Activated CD8-positive, alpha-beta memory T cell treated with anti-CD3 and anti-CD28 coated beads for 36 hours (primary cell): Measurements from ENCODE around the gene RNF14. TPM values are rescaled to one million over a fixed set of nuclear protein-coding genes. Genes with fewer than 3 reads are reported as not detected.
"Not testable (repeated sequence)": the region's sequence is repeated elsewhere in the genome, so short reads cannot be mapped to it uniquely, and the experiment has no call there.

Experiments used
- CTCF ChIA-PET: fragments of 350-600 bp; sonication (Branson Sonifier 250); formaldehyde crosslinking; loops from one replicate; lab custom pipeline; 2021; ENCODE audit warnings: antibody characterized with exemption; lab: Charles Lee
- POLR2A ChIA-PET: fragments of 350-600 bp; sonication (Branson Sonifier 250); formaldehyde crosslinking; loops from one replicate; lab custom pipeline; 2021; ENCODE audit warnings: antibody characterized with exemption; lab: Charles Lee
- total RNA-seq, 2 experiments: library from RNA; stranded (reverse); gene quantifications; one replicate each; pipeline ENCODE4 v1.2.3, GENCODE V29; 2021

The RNF14 gene
- total RNA-seq, 2 experiments from 2014 or later, result 45.9 to 47.8 TPM

GRCh38 chr5:142017832-142018427 lies 49.0 kb downstream of the RNF14 start:
- ChIA-PET POLR2A (interaction anchor here (0.6 to 0.7 kb wide), 3 partner anchors 49 to 92 kb away, joined by 3 to 8 read pairs (median 4); partner anchors contain the start of gene RNF14), CTCF (interaction anchor here (1.5 kb wide), 1 partner anchor 78 kb away, joined by 5 read pairs; no protein-coding TSS in a partner anchor)

- POLR2A ChIA-PET, result interaction anchor here (0.6 kb wide), 1 partner anchor 14 kb away, joined by 3 read pairs; no protein-coding TSS in a partner anchor
- CTCF ChIA-PET, result no interaction called here
Measured at GRCh38 chr5:142020122-142020659, 51.3 kb downstream of the RNF14 start.

GRCh38 chr5:142023836-142024235 lies 54.9 kb downstream of the RNF14 start:
- POLR2A ChIA-PET, result no interaction called here
- CTCF ChIA-PET, result interaction anchor here (1.4 kb wide), 2 partner anchors 9 to 12 kb away, joined by 3 to 4 read pairs; no protein-coding TSS in a partner anchor

GRCh38 chr5:142024771-142025304 lies 55.9 kb downstream of the RNF14 start:
- CTCF ChIA-PET, result interaction anchor here (1.4 kb wide), 2 partner anchors 10 to 13 kb away, joined by 3 to 4 read pairs; no protein-coding TSS in a partner anchor
- POLR2A ChIA-PET, result interaction anchor here (0.7 to 1.0 kb wide), 2 partner anchors 8 to 56 kb away, joined by 4 read pairs; partner anchors contain the start of gene RNF14

GRCh38 chr5:142025637-142026036 lies 56.7 kb downstream of the RNF14 start:
- CTCF ChIA-PET, result no interaction called here
- POLR2A ChIA-PET, result interaction anchor here (1.0 kb wide), 1 partner anchor 9 kb away, joined by 4 read pairs; no protein-coding TSS in a partner anchor

- ChIA-PET POLR2A (interaction anchor here (0.6 kb wide), 1 partner anchor 18 kb away, joined by 5 read pairs; no protein-coding TSS in a partner anchor), CTCF (interaction anchor here (1.0 kb wide), 1 partner anchor 58 kb away, joined by 3 read pairs; no protein-coding TSS in a partner anchor)
Measured at GRCh38 chr5:142032150-142032549, 63.2 kb downstream of the RNF14 start.

- POLR2A ChIA-PET, result no interaction called here
- CTCF ChIA-PET, result interaction anchor here (1.0 kb wide), 1 partner anchor 57 kb away, joined by 3 read pairs; no protein-coding TSS in a partner anchor
Measured at GRCh38 chr5:142032747-142033631, 64.1 kb downstream of the RNF14 start.

- POLR2A ChIA-PET, result interaction anchor here (0.7 kb wide), 1 partner anchor 13 kb away, joined by 3 read pairs; no protein-coding TSS in a partner anchor
- CTCF ChIA-PET, result not testable (repeated sequence)
Measured at GRCh38 chr5:142033632-142034567, 65.0 kb downstream of the RNF14 start.

GRCh38 chr5:142034994-142035393 lies 66.1 kb downstream of the RNF14 start:
- POLR2A ChIA-PET, result no interaction called here
- CTCF ChIA-PET, result no interaction called here

- CTCF ChIA-PET, result no interaction called here
- POLR2A ChIA-PET, result no interaction called here
Measured at GRCh38 chr5:142036918-142037317, 68.0 kb downstream of the RNF14 start.

- POLR2A ChIA-PET, result not testable (repeated sequence)
- CTCF ChIA-PET, result interaction anchor here (0.7 kb wide), 1 partner anchor 38 kb away, joined by 3 read pairs; no protein-coding TSS in a partner anchor
Measured at GRCh38 chr5:142037599-142037998, 68.7 kb downstream of the RNF14 start.

GRCh38 chr5:142038735-142039134 lies 69.8 kb downstream of the RNF14 start:
- ChIA-PET POLR2A (no interaction called here), CTCF (no interaction called here)

Other genes with a start within 250 kb of the RNF14 start
- not detected for gene PCDH1, start 90.7 kb upstream of the RNF14 start, total RNA-seq
- gene DELE1, start 45.2 kb upstream of the RNF14 start, total RNA-seq, result 10 to 100 TPM; 49.0 to 49.4 TPM
- 1 to 10 TPM in 1 of 2 experiments, under 1 TPM in 1; 0.76 to 1.0 TPM for gene PCDH12, start 10.9 kb upstream of the RNF14 start, total RNA-seq
- 10 to 100 TPM; 81.7 to 85.3 TPM for gene GNPDA1, start 43.9 kb downstream of the RNF14 start, total RNA-seq
- gene NDFIP1, start 139.7 kb downstream of the RNF14 start, total RNA-seq, result 10 to 100 TPM; 84.4 to 84.9 TPM